ENCODE measurements around the gene PLCB2. TPM values are rescaled to one million over a fixed set of nuclear protein-coding genes. Genes with fewer than 3 reads are reported as not detected.

PLCB2 gene
- total and polyA plus RNA-seq, 9 of the 15 experiments (the other 6 are each of a cell fraction or from before 2014, with no cell fraction given), result 0.37 to 12.3 (median 8.0) TPM

DNA sequence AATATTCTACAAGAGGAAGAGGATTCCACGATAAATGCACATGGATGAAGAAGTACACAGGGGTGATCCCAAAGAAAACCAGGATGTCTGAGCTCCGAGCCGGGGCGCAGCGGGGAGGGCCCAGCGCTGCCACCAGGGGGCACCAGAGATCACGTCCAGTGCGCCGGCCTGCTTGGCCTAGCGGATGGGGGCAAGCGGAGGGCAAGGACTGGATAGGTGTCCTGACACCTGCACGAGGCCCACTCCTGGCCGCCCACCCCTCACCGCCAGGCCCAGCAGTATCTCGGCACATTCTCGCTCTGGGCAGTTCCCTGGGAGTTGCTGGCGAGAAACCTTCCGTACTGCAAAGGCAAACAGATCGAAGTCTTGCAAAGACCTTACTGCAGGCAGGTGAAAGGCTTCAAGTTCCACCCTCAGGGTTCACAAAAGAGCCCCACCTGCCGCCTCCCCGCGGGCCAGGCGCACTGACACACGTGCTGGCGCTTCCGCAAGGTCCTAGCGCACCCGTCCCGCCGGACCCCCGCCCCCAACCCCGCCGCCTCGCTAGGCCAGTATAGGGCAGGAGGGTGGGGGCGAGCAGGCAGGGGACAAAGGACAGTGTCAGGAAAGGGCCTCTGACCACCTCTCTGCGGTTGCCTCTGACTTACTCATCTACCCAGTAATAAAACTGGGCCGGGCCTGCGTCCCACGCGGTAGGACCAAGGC lies 28.1 kb downstream of the PLCB2 start (continued):
- TF ChIP-seq, protein P1, sequence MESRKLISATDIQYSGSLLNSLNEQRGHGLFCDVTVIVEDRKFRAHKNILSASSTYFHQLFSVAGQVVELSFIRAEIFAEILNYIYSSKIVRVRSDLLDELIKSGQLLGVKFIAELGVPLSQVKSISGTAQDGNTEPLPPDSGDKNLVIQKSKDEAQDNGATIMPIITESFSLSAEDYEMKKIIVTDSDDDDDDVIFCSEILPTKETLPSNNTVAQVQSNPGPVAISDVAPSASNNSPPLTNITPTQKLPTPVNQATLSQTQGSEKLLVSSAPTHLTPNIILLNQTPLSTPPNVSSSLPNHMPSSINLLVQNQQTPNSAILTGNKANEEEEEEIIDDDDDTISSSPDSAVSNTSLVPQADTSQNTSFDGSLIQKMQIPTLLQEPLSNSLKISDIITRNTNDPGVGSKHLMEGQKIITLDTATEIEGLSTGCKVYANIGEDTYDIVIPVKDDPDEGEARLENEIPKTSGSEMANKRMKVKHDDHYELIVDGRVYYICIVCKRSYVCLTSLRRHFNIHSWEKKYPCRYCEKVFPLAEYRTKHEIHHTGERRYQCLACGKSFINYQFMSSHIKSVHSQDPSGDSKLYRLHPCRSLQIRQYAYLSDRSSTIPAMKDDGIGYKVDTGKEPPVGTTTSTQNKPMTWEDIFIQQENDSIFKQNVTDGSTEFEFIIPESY (CRISPR knock-in tag; IDR thresholded peaks at IDR 0.05), result peak; percentile 35
- TF ChIP-seq SIRT6 (IDR thresholded peaks at IDR 0.05; ENCODE audit: low read depth, low read length), result no peak
- 0 out of 2 replicates have a peak, but pooled peaks have one; percentile 21 for TF ChIP-seq ETV5 (CRISPR knock-in tag; IDR thresholded peaks at IDR 0.05; ENCODE audit: low read depth)
- TF ChIP-seq NEUROD1 (IDR thresholded peaks at IDR 0.05; ENCODE audit: borderline replicate concordance, low read depth, low read length, partially characterized antibody), result no peak
- TF ChIP-seq, protein P2, sequence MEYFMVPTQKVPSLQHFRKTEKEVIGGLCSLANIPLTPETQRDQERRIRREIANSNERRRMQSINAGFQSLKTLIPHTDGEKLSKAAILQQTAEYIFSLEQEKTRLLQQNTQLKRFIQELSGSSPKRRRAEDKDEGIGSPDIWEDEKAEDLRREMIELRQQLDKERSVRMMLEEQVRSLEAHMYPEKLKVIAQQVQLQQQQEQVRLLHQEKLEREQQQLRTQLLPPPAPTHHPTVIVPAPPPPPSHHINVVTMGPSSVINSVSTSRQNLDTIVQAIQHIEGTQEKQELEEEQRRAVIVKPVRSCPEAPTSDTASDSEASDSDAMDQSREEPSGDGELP (CRISPR knock-in tag; IDR thresholded peaks at IDR 0.05; ENCODE audit: borderline replicate concordance), result peak; percentile 49
- TF ChIP-seq FOXK1 (CRISPR knock-in tag; IDR thresholded peaks at IDR 0.05; ENCODE audit: borderline replicate concordance), result no peak
- TF ChIP-seq ZNF444 (CRISPR knock-in tag; IDR thresholded peaks at IDR 0.05), result no peak
- no peak for TF ChIP-seq NBN (IDR thresholded peaks at IDR 0.05; ENCODE audit: low read depth)
- 0 out of 2 replicates have a peak, but pooled peaks have one; percentile 43 for TF ChIP-seq SMAD4 (CRISPR knock-in tag; conservative IDR thresholded peaks at IDR 0.05)
- TF ChIP-seq CHD2 (IDR thresholded peaks at IDR 0.05; ENCODE audit: low read depth, low read length), result no peak
- TF ChIP-seq GABPB1 (CRISPR knock-in tag; IDR thresholded peaks at IDR 0.05), result no peak
- TF ChIP-seq ZNF124 (CRISPR knock-in tag; IDR thresholded peaks at IDR 0.05), result no peak
- TF ChIP-seq, protein P3, sequence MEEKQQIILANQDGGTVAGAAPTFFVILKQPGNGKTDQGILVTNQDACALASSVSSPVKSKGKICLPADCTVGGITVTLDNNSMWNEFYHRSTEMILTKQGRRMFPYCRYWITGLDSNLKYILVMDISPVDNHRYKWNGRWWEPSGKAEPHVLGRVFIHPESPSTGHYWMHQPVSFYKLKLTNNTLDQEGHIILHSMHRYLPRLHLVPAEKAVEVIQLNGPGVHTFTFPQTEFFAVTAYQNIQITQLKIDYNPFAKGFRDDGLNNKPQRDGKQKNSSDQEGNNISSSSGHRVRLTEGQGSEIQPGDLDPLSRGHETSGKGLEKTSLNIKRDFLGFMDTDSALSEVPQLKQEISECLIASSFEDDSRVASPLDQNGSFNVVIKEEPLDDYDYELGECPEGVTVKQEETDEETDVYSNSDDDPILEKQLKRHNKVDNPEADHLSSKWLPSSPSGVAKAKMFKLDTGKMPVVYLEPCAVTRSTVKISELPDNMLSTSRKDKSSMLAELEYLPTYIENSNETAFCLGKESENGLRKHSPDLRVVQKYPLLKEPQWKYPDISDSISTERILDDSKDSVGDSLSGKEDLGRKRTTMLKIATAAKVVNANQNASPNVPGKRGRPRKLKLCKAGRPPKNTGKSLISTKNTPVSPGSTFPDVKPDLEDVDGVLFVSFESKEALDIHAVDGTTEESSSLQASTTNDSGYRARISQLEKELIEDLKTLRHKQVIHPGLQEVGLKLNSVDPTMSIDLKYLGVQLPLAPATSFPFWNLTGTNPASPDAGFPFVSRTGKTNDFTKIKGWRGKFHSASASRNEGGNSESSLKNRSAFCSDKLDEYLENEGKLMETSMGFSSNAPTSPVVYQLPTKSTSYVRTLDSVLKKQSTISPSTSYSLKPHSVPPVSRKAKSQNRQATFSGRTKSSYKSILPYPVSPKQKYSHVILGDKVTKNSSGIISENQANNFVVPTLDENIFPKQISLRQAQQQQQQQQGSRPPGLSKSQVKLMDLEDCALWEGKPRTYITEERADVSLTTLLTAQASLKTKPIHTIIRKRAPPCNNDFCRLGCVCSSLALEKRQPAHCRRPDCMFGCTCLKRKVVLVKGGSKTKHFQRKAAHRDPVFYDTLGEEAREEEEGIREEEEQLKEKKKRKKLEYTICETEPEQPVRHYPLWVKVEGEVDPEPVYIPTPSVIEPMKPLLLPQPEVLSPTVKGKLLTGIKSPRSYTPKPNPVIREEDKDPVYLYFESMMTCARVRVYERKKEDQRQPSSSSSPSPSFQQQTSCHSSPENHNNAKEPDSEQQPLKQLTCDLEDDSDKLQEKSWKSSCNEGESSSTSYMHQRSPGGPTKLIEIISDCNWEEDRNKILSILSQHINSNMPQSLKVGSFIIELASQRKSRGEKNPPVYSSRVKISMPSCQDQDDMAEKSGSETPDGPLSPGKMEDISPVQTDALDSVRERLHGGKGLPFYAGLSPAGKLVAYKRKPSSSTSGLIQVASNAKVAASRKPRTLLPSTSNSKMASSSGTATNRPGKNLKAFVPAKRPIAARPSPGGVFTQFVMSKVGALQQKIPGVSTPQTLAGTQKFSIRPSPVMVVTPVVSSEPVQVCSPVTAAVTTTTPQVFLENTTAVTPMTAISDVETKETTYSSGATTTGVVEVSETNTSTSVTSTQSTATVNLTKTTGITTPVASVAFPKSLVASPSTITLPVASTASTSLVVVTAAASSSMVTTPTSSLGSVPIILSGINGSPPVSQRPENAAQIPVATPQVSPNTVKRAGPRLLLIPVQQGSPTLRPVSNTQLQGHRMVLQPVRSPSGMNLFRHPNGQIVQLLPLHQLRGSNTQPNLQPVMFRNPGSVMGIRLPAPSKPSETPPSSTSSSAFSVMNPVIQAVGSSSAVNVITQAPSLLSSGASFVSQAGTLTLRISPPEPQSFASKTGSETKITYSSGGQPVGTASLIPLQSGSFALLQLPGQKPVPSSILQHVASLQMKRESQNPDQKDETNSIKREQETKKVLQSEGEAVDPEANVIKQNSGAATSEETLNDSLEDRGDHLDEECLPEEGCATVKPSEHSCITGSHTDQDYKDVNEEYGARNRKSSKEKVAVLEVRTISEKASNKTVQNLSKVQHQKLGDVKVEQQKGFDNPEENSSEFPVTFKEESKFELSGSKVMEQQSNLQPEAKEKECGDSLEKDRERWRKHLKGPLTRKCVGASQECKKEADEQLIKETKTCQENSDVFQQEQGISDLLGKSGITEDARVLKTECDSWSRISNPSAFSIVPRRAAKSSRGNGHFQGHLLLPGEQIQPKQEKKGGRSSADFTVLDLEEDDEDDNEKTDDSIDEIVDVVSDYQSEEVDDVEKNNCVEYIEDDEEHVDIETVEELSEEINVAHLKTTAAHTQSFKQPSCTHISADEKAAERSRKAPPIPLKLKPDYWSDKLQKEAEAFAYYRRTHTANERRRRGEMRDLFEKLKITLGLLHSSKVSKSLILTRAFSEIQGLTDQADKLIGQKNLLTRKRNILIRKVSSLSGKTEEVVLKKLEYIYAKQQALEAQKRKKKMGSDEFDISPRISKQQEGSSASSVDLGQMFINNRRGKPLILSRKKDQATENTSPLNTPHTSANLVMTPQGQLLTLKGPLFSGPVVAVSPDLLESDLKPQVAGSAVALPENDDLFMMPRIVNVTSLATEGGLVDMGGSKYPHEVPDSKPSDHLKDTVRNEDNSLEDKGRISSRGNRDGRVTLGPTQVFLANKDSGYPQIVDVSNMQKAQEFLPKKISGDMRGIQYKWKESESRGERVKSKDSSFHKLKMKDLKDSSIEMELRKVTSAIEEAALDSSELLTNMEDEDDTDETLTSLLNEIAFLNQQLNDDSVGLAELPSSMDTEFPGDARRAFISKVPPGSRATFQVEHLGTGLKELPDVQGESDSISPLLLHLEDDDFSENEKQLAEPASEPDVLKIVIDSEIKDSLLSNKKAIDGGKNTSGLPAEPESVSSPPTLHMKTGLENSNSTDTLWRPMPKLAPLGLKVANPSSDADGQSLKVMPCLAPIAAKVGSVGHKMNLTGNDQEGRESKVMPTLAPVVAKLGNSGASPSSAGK (IDR thresholded peaks at IDR 0.05), result no peak
- no peak for TF ChIP-seq HMG20A (CRISPR knock-in tag; conservative IDR thresholded peaks at IDR 0.05)
